Fibroblast of the aortic adventitia (primary cell): ENCODE data around the gene TMEM43. TPM values are rescaled to one million over a fixed set of nuclear protein-coding genes. Genes with fewer than 3 reads are reported as not detected.
"Not testable (repeated sequence)": the region's sequence is repeated elsewhere in the genome, so short reads cannot be mapped to it uniquely, and the experiment has no call there.

Experiments used
- DNase-seq: peaks from one replicate; pipeline ENCODE4 v3.0.0-alpha.2; 2010; ENCODE audit warnings: low read depth
- H3K4me3 ChIP-seq: 2 replicates; pipeline ENCODE4 v1.5.1; 2011; ENCODE audit warnings: low read depth, mild to moderate bottlenecking, control low read depth, low read length, moderate library complexity
- total RNA-seq: library from RNA; depleted of rRNA; stranded (reverse); fragments of >200 nt; gene quantifications from 2 replicates; pipeline ENCODE4 v1.2.3, GENCODE V29; 2012; ENCODE audit warnings: low replicate concordance
- TF ChIP-seq, protein P1 (sequence below): IDR thresholded peaks from 2 replicates; pipeline ENCODE4 v1.5.1; 2011; ENCODE audit warnings: mild to moderate bottlenecking, low read length, control low read depth, inconsistent platforms; ENCODE audit not compliant: insufficient read depth

TMEM43 gene, protein sequence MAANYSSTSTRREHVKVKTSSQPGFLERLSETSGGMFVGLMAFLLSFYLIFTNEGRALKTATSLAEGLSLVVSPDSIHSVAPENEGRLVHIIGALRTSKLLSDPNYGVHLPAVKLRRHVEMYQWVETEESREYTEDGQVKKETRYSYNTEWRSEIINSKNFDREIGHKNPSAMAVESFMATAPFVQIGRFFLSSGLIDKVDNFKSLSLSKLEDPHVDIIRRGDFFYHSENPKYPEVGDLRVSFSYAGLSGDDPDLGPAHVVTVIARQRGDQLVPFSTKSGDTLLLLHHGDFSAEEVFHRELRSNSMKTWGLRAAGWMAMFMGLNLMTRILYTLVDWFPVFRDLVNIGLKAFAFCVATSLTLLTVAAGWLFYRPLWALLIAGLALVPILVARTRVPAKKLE
- total RNA-seq, result 109 and 134 TPM in 2 replicates

DNA sequence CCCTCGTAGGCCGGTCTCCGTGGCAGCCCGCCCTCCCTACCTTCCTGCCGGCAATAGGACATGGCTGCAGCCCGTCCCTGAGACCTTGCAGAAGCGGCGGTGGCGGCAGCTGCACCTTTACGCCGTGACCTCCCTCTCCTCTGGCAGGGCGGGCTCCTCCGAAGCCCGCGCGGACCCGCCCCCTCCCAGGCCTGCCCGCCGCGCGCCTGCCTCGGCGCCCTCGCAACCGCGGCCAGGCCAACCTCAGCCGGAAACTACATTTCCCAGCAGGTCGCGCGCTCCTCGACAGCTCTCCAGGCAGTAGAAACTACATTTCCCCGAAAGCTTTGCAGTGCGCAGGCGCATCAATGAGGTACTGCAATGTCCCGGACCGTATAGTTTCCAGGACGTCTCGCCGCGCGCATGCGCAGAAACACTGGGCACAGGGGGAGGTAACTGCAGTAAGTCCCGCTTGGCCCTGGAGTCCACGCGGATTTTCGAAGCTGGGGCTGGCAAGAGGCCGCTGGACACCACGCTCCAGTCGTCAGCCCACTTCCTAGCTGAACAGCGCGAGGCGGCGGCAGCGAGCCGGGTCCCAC, at the start of gene TMEM43, which contains the start of gene CHCHD4:
Gene TMEM43, plus strand, starts transcription at position 438 of the 578 bp plus-strand sequence. CDS start 142 bp downstream, outside the sequence.
Gene CHCHD4, minus strand, starts transcription at position 256 of the 578 bp plus-strand sequence. Its CDS starts 194 bp downstream, at position 62.
- DNase-seq, result peak; percentile 99
- peak within 1 kb of the TSS; percentile 98 for H3K4me3 ChIP-seq
- TF ChIP-seq, protein P1, sequence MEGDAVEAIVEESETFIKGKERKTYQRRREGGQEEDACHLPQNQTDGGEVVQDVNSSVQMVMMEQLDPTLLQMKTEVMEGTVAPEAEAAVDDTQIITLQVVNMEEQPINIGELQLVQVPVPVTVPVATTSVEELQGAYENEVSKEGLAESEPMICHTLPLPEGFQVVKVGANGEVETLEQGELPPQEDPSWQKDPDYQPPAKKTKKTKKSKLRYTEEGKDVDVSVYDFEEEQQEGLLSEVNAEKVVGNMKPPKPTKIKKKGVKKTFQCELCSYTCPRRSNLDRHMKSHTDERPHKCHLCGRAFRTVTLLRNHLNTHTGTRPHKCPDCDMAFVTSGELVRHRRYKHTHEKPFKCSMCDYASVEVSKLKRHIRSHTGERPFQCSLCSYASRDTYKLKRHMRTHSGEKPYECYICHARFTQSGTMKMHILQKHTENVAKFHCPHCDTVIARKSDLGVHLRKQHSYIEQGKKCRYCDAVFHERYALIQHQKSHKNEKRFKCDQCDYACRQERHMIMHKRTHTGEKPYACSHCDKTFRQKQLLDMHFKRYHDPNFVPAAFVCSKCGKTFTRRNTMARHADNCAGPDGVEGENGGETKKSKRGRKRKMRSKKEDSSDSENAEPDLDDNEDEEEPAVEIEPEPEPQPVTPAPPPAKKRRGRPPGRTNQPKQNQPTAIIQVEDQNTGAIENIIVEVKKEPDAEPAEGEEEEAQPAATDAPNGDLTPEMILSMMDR, result no peak

- not testable (repeated sequence) for DNase-seq, H3K4me3 ChIP-seq
These were observed 49.6 kb upstream of the TMEM43 start for GRCh38 chr3:14075233-14075632.

DNA sequence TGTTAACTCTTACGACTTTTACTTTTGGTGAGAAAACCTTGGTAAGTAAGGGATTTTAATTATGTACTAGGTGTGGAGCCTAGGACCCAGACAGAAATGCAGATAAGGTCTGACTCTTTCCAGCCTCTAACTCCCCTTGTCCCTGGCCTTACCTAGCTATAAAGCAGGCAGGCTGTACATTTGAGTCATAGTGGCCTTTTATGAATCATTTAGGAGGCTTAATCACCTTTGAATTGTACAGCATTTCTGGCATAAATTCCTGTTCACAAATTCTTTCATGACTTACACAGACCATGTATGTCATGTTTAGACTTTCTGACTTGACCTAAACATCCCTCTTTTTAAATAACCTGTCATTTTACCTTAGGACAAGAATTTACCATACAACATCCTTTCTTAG, 47.5 kb upstream of the TMEM43 start:
- no peak for DNase-seq
- H3K4me3 ChIP-seq, result no peak overlapping the region
- TF ChIP-seq, protein P1, result no peak

DNA sequence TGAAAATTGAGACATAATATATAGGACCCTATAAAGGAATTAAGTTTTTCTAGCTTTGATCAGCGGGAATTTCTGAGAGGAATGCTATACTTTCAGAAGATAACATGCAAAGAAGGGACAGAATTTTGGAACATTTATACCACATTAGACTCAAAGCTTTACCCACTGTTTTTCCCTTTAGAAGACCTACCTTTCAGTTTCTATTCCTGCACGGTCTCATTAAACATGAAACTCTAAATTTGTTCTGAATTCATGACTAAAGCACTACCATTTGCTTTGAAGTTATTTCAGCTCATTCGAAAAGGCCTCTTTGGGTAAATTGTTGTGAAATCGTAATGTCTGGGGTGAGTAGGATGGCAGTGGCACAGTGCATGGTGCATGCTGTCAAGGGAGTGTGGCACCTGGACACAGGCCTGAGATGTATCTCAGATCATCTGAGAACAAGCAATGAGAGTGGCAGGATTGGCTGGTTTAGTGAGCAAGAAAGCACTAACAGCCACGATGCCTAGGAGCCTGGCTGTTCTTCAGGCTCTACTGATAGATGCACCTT, 42.7 kb upstream of the TMEM43 start:
- DNase-seq, result no peak
- no peak overlapping the region for H3K4me3 ChIP-seq
- TF ChIP-seq, protein P1, result no peak

- not testable (repeated sequence) for DNase-seq, H3K4me3 ChIP-seq
These were observed 37.4 kb upstream of the TMEM43 start for GRCh38 chr3:14087461-14087860.

GRCh38 chr3:14091959-14092358, 32.9 kb upstream of the TMEM43 start:
- DNase-seq, H3K4me3 ChIP-seq: not testable (repeated sequence)

DNA sequence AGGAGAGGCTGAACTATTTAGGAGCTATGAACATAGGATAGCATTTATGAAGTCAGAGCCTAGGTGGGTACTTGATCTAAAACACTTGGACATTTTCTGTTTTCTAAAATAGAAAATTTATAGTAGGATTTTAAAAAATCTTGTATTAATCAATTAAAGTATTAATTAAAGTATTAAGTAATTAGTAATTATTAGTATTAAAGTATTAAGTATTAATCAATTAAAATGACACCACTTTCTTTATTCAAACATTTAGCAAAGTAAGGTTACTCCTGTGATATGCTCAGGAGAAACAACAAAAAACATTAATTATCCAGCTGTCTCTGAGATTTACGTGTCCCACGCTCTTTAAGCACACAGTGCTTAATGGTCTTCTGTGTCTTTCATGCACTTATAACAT, 32.4 kb upstream of the TMEM43 start:
- no peak for DNase-seq
- TF ChIP-seq, protein P1, result no peak
- H3K4me3 ChIP-seq, result no peak overlapping the region

DNA sequence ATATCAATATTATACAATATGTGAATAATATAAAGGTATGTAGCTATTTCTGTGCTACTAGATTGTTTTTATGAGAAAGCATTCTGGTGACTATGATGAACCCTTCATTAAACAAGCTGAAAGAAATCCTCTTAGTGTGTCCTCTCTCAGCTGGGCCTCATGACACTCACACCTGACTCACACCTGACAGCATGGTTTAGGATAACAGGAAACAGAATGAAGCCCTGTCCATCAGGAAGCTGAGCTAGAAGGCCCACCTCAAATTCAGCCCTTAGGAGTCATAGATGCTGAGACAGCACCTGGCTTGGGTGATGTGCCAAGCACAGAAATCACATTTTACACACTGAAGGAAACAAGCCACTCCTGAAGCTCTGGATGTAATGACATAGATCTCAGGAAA, 31.0 kb upstream of the TMEM43 start:
- TF ChIP-seq, protein P1, result no peak
- DNase-seq, result no peak
- H3K4me3 ChIP-seq, result no peak overlapping the region
